ENCODE data around the gene CLEC16A. TPM values are rescaled to one million over a fixed set of nuclear protein-coding genes. Genes with fewer than 3 reads are reported as not detected.
A peak's percentile ranks its signal among the peaks of the same experiment; 100 is the strongest.

Gene CLEC16A
- total and polyA plus RNA-seq, 9 of the 15 experiments (the other 6 are each of a cell fraction or from before 2014, with no cell fraction given), result 1.00 to 22.3 (median 10.0) TPM

GRCh38 chr16:11149011-11149616 is 204.8 kb downstream of the CLEC16A start (continued):
- TF ChIP-seq SFPQ (IDR thresholded peaks at IDR 0.05; ENCODE audit: low read depth, low read length) (no peak), CEBPB (tag; IDR thresholded peaks at IDR 0.05) (no peak), ARID3A (IDR thresholded peaks at IDR 0.05; ENCODE audit: borderline replicate concordance, low read depth, low read length) (no peak), HNRNPLL (IDR thresholded peaks at IDR 0.05; ENCODE audit: low read depth, low read length, poor library complexity, severe bottlenecking) (no peak), PURB (CRISPR knock-in tag; IDR thresholded peaks at IDR 0.05; ENCODE audit: low read depth) (no peak), SIN3A (IDR thresholded peaks at IDR 0.05; ENCODE audit: borderline replicate concordance in 2 of 2, control insufficient read depth in 1 of 2, low read depth in 2 of 2, low read length in 2 of 2) (no peak), NFE2 (IDR thresholded peaks at IDR 0.05; ENCODE audit: low read depth) (peak; percentile 22; the same call in 1 of the 2 replicates), ZFP36 (IDR thresholded peaks at IDR 0.05; ENCODE audit: low read depth, low read length, partially characterized antibody) (no peak), ZNF766 (CRISPR knock-in tag; conservative IDR thresholded peaks at IDR 0.05) (0 out of 2 replicates have a peak, but pooled peaks have one; percentile 28), ESRRA (IDR thresholded peaks at IDR 0.05; ENCODE audit: borderline replicate concordance, low read depth) (peak; percentile 64), RAD21 (CRISPR knock-in tag; conservative IDR thresholded peaks at IDR 0.05 in 1 of 2, IDR thresholded peaks at IDR 0.05 in 1 of 2) (peak in 1 of 2 experiments; percentile 39; a peak in 1 of 4 replicates), MTA1 (IDR thresholded peaks at IDR 0.05; ENCODE audit: borderline replicate concordance) (0 out of 2 replicates have a peak, but pooled peaks have one; percentile 12), EZH2 (IDR thresholded peaks at IDR 0.05; ENCODE audit: borderline replicate concordance, low read depth, low read length) (no peak), ZFPM2 (CRISPR knock-in tag; IDR thresholded peaks at IDR 0.05) (no peak), HNRNPH1 (optimal IDR thresholded peaks at IDR 0.05; ENCODE audit: low read depth, low read length) (no peak)
- TF ChIP-seq, protein P1, sequence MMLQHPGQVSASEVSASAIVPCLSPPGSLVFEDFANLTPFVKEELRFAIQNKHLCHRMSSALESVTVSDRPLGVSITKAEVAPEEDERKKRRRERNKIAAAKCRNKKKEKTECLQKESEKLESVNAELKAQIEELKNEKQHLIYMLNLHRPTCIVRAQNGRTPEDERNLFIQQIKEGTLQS (IDR thresholded peaks at IDR 0.05), result peak; percentile 89
- TF ChIP-seq, protein P1 (CRISPR knock-in tag; conservative IDR thresholded peaks at IDR 0.05), result peak; percentile 35; the same call in 1 of the 2 replicates
- TF ChIP-seq, protein P2, sequence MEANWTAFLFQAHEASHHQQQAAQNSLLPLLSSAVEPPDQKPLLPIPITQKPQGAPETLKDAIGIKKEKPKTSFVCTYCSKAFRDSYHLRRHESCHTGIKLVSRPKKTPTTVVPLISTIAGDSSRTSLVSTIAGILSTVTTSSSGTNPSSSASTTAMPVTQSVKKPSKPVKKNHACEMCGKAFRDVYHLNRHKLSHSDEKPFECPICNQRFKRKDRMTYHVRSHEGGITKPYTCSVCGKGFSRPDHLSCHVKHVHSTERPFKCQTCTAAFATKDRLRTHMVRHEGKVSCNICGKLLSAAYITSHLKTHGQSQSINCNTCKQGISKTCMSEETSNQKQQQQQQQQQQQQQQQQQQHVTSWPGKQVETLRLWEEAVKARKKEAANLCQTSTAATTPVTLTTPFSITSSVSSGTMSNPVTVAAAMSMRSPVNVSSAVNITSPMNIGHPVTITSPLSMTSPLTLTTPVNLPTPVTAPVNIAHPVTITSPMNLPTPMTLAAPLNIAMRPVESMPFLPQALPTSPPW (CRISPR knock-in tag; IDR thresholded peaks at IDR 0.05), result peak; percentile 54
- TF ChIP-seq, protein P3, sequence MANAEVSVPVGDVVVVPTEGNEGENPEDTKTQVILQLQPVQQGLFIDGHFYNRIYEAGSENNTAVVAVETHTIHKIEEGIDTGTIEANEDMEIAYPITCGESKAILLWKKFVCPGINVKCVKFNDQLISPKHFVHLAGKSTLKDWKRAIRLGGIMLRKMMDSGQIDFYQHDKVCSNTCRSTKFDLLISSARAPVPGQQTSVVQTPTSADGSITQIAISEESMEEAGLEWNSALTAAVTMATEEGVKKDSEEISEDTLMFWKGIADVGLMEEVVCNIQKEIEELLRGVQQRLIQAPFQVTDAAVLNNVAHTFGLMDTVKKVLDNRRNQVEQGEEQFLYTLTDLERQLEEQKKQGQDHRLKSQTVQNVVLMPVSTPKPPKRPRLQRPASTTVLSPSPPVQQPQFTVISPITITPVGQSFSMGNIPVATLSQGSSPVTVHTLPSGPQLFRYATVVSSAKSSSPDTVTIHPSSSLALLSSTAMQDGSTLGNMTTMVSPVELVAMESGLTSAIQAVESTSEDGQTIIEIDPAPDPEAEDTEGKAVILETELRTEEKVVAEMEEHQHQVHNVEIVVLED (CRISPR knock-in tag; IDR thresholded peaks at IDR 0.05), result no peak

Data from K562 (cell line).